PC-9 (cell line): ENCODE data around the gene GNAS. TPM values are rescaled to one million over a fixed set of nuclear protein-coding genes. Genes with fewer than 3 reads are reported as not detected.
"Not testable (repeated sequence)": the region's sequence is repeated elsewhere in the genome, so short reads cannot be mapped to it uniquely, and the experiment has no call there.

ENCODE experiments used
- BruUV-seq: library from RNA; stranded (reverse); fragments of 400-500 nt; replicated peaks from 2 replicates; lab custom pipeline; 2021; lab: Mats Ljungman, UMichigan
- CTCF ChIA-PET: fragments of 300-600 bp; sonication (Branson Sonifier 250); formaldehyde crosslinking; loops from one replicate; lab custom pipeline; 2022; ENCODE audit warnings: antibody characterized with exemption; lab: Charles Lee
- POLR2A ChIA-PET: fragments of 300-600 bp; sonication (Branson Sonifier 250); formaldehyde crosslinking; loops from one replicate; lab custom pipeline; 2022; ENCODE audit warnings: antibody characterized with exemption; ENCODE audit not compliant: unreplicated experiment; lab: Charles Lee
- DNase-seq, 2 experiments: peaks; one replicate each; pipeline versions ENCODE4 v3.0.0 to v3.0.0-alpha.2; 2015 to 2022; ENCODE audit warnings: mixed read lengths in 1 of 2
- H2AFZ ChIP-seq: fragments of 200-600 bp; sonication (generic); 2 replicates; pipeline ENCODE4 v1.8.1; 2017; ENCODE audit warnings: antibody characterized with exemption
- H3F3A ChIP-seq: fragments of 200-600 bp; sonication (generic); 2 replicates; pipeline ENCODE4 v1.8.1; 2017; ENCODE audit warnings: antibody characterized with exemption, mild to moderate bottlenecking, low read depth; ENCODE audit not compliant: insufficient read depth
- H3K27ac ChIP-seq: fragments of 200-600 bp; sonication (generic); 2 replicates; pipeline ENCODE4 v1.6.1; 2016; ENCODE audit warnings: mixed run types
- H3K27me3 ChIP-seq: fragments of 200-600 bp; sonication (generic); 2 replicates; pipeline ENCODE4 v1.6.1; 2016; ENCODE audit warnings: low read depth, mixed run types; ENCODE audit not compliant: insufficient read depth
- H3K36me3 ChIP-seq: fragments of 200-600 bp; sonication (generic); 2 replicates; pipeline ENCODE4 v1.6.1; 2016; ENCODE audit warnings: low read depth, mixed run types
- H3K4me1 ChIP-seq: fragments of 200-600 bp; sonication (generic); replicated peaks from 2 replicates; pipeline ENCODE4 v1.6.1; 2016; ENCODE audit warnings: mixed run types; ENCODE audit not compliant: insufficient read depth
- H3K4me2 ChIP-seq: fragments of 200-600 bp; sonication (generic); 2 replicates; pipeline ENCODE4 v1.6.1; 2017; ENCODE audit warnings: mixed run types
- H3K4me3 ChIP-seq: fragments of 200-600 bp; sonication (generic); 2 replicates; pipeline ENCODE4 v1.6.1; 2016; ENCODE audit warnings: mixed run types
- H3K79me2 ChIP-seq: fragments of 200-600 bp; sonication (generic); 2 replicates; pipeline ENCODE4 v1.6.1; 2017; ENCODE audit warnings: low read depth, mixed run types
- H3K9me2 ChIP-seq: fragments of 200-600 bp; sonication (generic); 2 replicates; pipeline ENCODE4 v1.8.1; 2017; ENCODE audit warnings: mild to moderate bottlenecking; ENCODE audit not compliant: insufficient read depth
- H3K9me3 ChIP-seq: fragments of 200-600 bp; sonication (generic); 2 replicates; pipeline ENCODE4 v1.8.1; 2016; ENCODE audit warnings: low read depth; ENCODE audit not compliant: insufficient read depth
- H4K20me1 ChIP-seq: fragments of 200-600 bp; sonication (generic); 2 replicates; pipeline ENCODE4 v1.8.1; 2017; ENCODE audit not compliant: insufficient read depth
- CTCF ChIP-seq: fragments of 200-600 bp; sonication (generic); conservative IDR thresholded peaks from 2 replicates; pipeline ENCODE4 v1.6.1; 2017; ENCODE audit warnings: mixed run types, antibody characterized with exemption, mild to moderate bottlenecking, moderate library complexity
- EZH2 ChIP-seq: fragments of 200-600 bp; sonication (generic); IDR thresholded peaks from 2 replicates; pipeline ENCODE4 v1.8.0; 2017; ENCODE audit warnings: antibody characterized with exemption, low read depth
- intact Hi-C: fragments of 100-400 bp; cut with micrococcal nuclease; formaldehyde crosslinking; loops from one replicate; pipeline ENCODE4 v1.10.0; 2022; ENCODE audit not compliant: unreplicated experiment
- total RNA-seq: library from RNA; stranded (reverse); gene quantifications from 2 replicates; pipeline ENCODE4 v1.2.3, GENCODE V29; 2021

The GNAS gene
- total RNA-seq, 1 experiment from 2014 or later: 929 TPM

GRCh38 chr20:58818586-58819285 lies 33.8 kb upstream of the GNAS start:
- peak; percentile 65 to 77 for DNase-seq
- no peaks in the 10 kb centered on the region for H3K36me3 ChIP-seq
- TF ChIP-seq EZH2 (no peak), CTCF (no peak)
- no peak overlapping the region for H2AFZ ChIP-seq
- H3K79me2 ChIP-seq: no peaks in the 10 kb centered on the region
- no peaks in the 10 kb centered on the region for H4K20me1 ChIP-seq
- BruUV-seq: no TSS peak
- H3K4me3 ChIP-seq: no peak overlapping the region
- peaks cover 30% of the 10 kb centered on the region; the same call in 1 of the 2 replicates for H3K27me3 ChIP-seq
- H3K9me3 ChIP-seq: no peaks in the 10 kb centered on the region
- no peak overlapping the region for H3K27ac ChIP-seq
- H3K4me2 ChIP-seq: no peak overlapping the region
- ChIA-PET CTCF (no interaction called here), POLR2A (interaction anchor here (0.6 to 0.7 kb wide), 5 partner anchors 70 to 583 kb away, joined by 3 to 7 read pairs (median 4); partner anchors contain the start of gene STX16)
- H3K9me2 ChIP-seq: no peaks in the 10 kb centered on the region
- intact Hi-C loops: loop anchor here (1.0 kb wide), 1 partner anchor 33 kb away; no protein-coding TSS in a partner anchor
- H3F3A ChIP-seq: no peaks in the 10 kb centered on the region
- H3K4me1 ChIP-seq: no peaks in the 10 kb centered on the region

- intact Hi-C loops: no loop called here
- Histone ChIP-seq H3K36me3 (no peaks in the 10 kb centered on the region), H3K27ac (no peak overlapping the region), H2AFZ (no peak overlapping the region), H3K27me3 (peaks cover 27% of the 10 kb centered on the region; the same call in 1 of the 2 replicates), H3K79me2 (no peaks in the 10 kb centered on the region), H3K9me3 (no peaks in the 10 kb centered on the region), H3K4me1 (no peaks in the 10 kb centered on the region), H4K20me1 (no peaks in the 10 kb centered on the region), H3K4me3 (no peak overlapping the region), H3F3A (no peaks in the 10 kb centered on the region), H3K9me2 (no peaks in the 10 kb centered on the region), H3K4me2 (no peak overlapping the region)
- no peak for TF ChIP-seq EZH2
- TF ChIP-seq CTCF: no peak
- DNase-seq: no peak
- ChIA-PET POLR2A (no interaction called here), CTCF (no interaction called here)
- BruUV-seq: no TSS peak
Measured at GRCh38 chr20:58819921-58820320, 32.6 kb upstream of the GNAS start.

DNA sequence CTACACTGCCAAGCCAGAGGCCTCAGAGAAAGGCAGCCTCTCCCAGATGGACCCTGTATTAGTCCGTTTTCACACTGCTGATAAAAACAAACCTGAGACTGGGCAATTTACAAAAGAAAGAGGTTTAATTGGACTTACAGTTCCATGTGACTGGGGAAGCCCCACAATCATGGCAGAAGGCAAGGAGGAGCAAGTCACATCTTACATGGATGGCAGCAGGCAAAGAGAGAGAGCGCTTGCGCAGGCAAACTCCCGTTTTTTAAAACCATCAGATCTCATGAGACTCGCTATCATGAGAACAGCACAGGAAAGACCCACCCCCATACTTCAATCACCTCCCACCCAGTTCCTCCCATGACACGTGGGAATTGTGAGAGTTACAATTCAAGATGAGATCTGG lies 32.0 kb upstream of the GNAS start:
- H3K27ac ChIP-seq, BruUV-seq, H4K20me1 ChIP-seq, CTCF ChIA-PET, H2AFZ ChIP-seq, H3K4me3 ChIP-seq, H3K36me3 ChIP-seq, H3K4me2 ChIP-seq, intact Hi-C loops, POLR2A ChIA-PET, H3K9me2 ChIP-seq, H3K79me2 ChIP-seq, DNase-seq, H3F3A ChIP-seq, H3K4me1 ChIP-seq, H3K9me3 ChIP-seq: not testable (repeated sequence)
- H3K27me3 ChIP-seq: peaks cover 26% of the 10 kb centered on the region; the same call in 1 of the 2 replicates
